IMR-90 (cell line): ENCODE results near the gene CCDC33. TPM values are rescaled to one million over a fixed set of nuclear protein-coding genes. Genes with fewer than 3 reads are reported as not detected.

Experiments used
- ATAC-seq: fragments of 200-7000 bp; cut with Tn5 transposase; 2 replicates; pipeline ENCODE4 v1.9.1; 2020; ENCODE audit warnings: low read depth, mild to moderate bottlenecking, moderate library complexity
- BruUV-seq: library from RNA; stranded (reverse); fragments of 400-500 nt; replicated peaks from 2 replicates; lab custom pipeline; 2021; lab: Mats Ljungman, UMichigan
- CTCF ChIA-PET: fragments of 300-600 bp; formaldehyde crosslinking; extraction: SDS; loops from one replicate; lab custom pipeline; 2021; ENCODE audit warnings: antibody characterized with exemption; lab: Yijun Ruan, JAX
- POLR2A ChIA-PET: fragments of 300-600 bp; sonication (Branson Sonifier 250); formaldehyde crosslinking; loops from one replicate; lab custom pipeline; 2022; ENCODE audit warnings: antibody characterized with exemption; ENCODE audit not compliant: unreplicated experiment; lab: Charles Lee
- DNase-seq: peaks from one replicate; pipeline ENCODE4 v3.0.0; 2013
- H2AFZ ChIP-seq: replicated peaks from 2 replicates; pipeline ENCODE3; 2013; ENCODE audit warnings: low read length, mild to moderate bottlenecking; ENCODE audit not compliant: poor library complexity
- H2AK5ac ChIP-seq: 2 replicates; pipeline ENCODE4 v1.6.1; 2013; ENCODE audit warnings: low read depth, low read length, inconsistent platforms
- H2AK9ac ChIP-seq: replicated peaks from 2 replicates; pipeline ENCODE3; 2013; ENCODE audit warnings: mild to moderate bottlenecking, low read depth, low read length, moderate library complexity; ENCODE audit not compliant: poor library complexity
- H2BK120ac ChIP-seq: 2 replicates; pipeline ENCODE4 v1.6.1; 2013; ENCODE audit warnings: low read depth, low read length, inconsistent platforms
- H2BK15ac ChIP-seq: 3 replicates; pipeline ENCODE4 v1.6.1; 2013; ENCODE audit warnings: low read depth, low read length, inconsistent platforms
- H2BK20ac ChIP-seq: 2 replicates; pipeline ENCODE4 v1.6.1; 2013; ENCODE audit warnings: low read depth, mild to moderate bottlenecking, inconsistent platforms, low read length, moderate library complexity
- H2BK5ac ChIP-seq: 2 replicates; pipeline ENCODE4 v1.6.1; 2013; ENCODE audit warnings: mild to moderate bottlenecking, low read depth, low read length, inconsistent platforms; ENCODE audit not compliant: poor library complexity, severe bottlenecking
- H3K14ac ChIP-seq: replicated peaks from 2 replicates; pipeline ENCODE4 v1.6.1; 2013; ENCODE audit warnings: low read depth, low read length, inconsistent platforms
- H3K18ac ChIP-seq: 2 replicates; pipeline ENCODE4 v1.6.1; 2013; ENCODE audit warnings: low read depth, low read length, control low read depth
- H3K23ac ChIP-seq: 2 replicates; pipeline ENCODE4 v1.6.1; 2013; ENCODE audit warnings: low read depth, low read length, inconsistent platforms
- H3K27ac ChIP-seq: 2 replicates; pipeline ENCODE4 v1.5.1; 2013; ENCODE audit warnings: mild to moderate bottlenecking, control low read depth, low read length; ENCODE audit not compliant: insufficient read depth
- H3K27me3 ChIP-seq: 2 replicates; pipeline ENCODE4 v1.6.1; 2013; ENCODE audit warnings: low read length; ENCODE audit not compliant: control insufficient read depth, insufficient read depth
- H3K36me3 ChIP-seq: 2 replicates; pipeline ENCODE4 v1.6.1; 2013; ENCODE audit warnings: low read length, mixed read lengths; ENCODE audit not compliant: control insufficient read depth, insufficient read depth
- H3K4ac ChIP-seq: 2 replicates; pipeline ENCODE4 v1.6.1; 2013; ENCODE audit warnings: low read depth, low read length, inconsistent platforms
- H3K4me1 ChIP-seq: 2 replicates; pipeline ENCODE4 v1.6.1; 2013; ENCODE audit warnings: low read length, mixed read lengths; ENCODE audit not compliant: control insufficient read depth, insufficient read depth
- H3K4me2 ChIP-seq: 2 replicates; pipeline ENCODE4 v1.6.1; 2013; ENCODE audit warnings: low read depth, mild to moderate bottlenecking, control low read depth, low read length, moderate library complexity
- H3K4me3 ChIP-seq: 2 replicates; pipeline ENCODE4 v1.5.1; 2013; ENCODE audit warnings: low read depth, mild to moderate bottlenecking, control low read depth, low read length, moderate library complexity; ENCODE audit not compliant: insufficient read depth
- H3K56ac ChIP-seq: 2 replicates; pipeline ENCODE4 v1.6.1; 2013; ENCODE audit warnings: low read length, inconsistent platforms; ENCODE audit not compliant: insufficient read depth; ENCODE audit errors: extremely low read depth
- H3K79me1 ChIP-seq, 2 experiments: 2 replicates each; pipeline ENCODE4 v1.6.1; 2013; ENCODE audit warnings: low read length in 2 of 2, inconsistent platforms in 1 of 2, low read depth in 1 of 2
- H3K9ac ChIP-seq: 2 replicates; pipeline ENCODE4 v1.6.1; 2013; ENCODE audit warnings: low read depth, low read length, control low read depth
- H3K9me1 ChIP-seq: 2 replicates; pipeline ENCODE4 v1.6.1; 2013; ENCODE audit warnings: low read length, inconsistent platforms; ENCODE audit not compliant: insufficient read depth
- H3K9me3 ChIP-seq: 2 replicates; pipeline ENCODE4 v1.6.1; 2013; ENCODE audit warnings: low read length; ENCODE audit not compliant: control insufficient read depth, insufficient read depth
- H4K20me1 ChIP-seq: 2 replicates; pipeline ENCODE4 v1.6.1; 2013; ENCODE audit warnings: low read length, inconsistent platforms; ENCODE audit not compliant: insufficient read depth
- H4K5ac ChIP-seq: 2 replicates; pipeline ENCODE4 v1.6.1; 2013; ENCODE audit warnings: mild to moderate bottlenecking, low read depth, low read length, control low read depth
- H4K8ac ChIP-seq, 2 experiments: 2 replicates each; pipeline ENCODE4 v1.6.1; 2013; ENCODE audit warnings: low read depth in 2 of 2, low read length in 2 of 2, control low read depth in 1 of 2, inconsistent platforms in 1 of 2
- H4K91ac ChIP-seq: 2 replicates; pipeline ENCODE4 v1.6.1; 2013; ENCODE audit warnings: low read depth, low read length, inconsistent platforms; ENCODE audit not compliant: insufficient read depth
- BHLHE40 ChIP-seq: fragments of 150-350 bp; IDR thresholded peaks from 2 replicates; pipeline ENCODE4 v1.6.1; 2016; ENCODE audit warnings: mild to moderate bottlenecking, low read depth, low read length
- CEBPB ChIP-seq: IDR thresholded peaks from 2 replicates; pipeline ENCODE4 v1.6.1; 2012; ENCODE audit warnings: low read depth, low read length, improper control_type of control experiment
- MAFK ChIP-seq: IDR thresholded peaks from 2 replicates; pipeline ENCODE4 v1.6.1; 2012; ENCODE audit warnings: low read depth, low read length, improper control_type of control experiment
- MAZ ChIP-seq: IDR thresholded peaks from 2 replicates; pipeline ENCODE4 v1.6.1; 2012; ENCODE audit warnings: low read depth, mild to moderate bottlenecking, low read length, improper control_type of control experiment, moderate library complexity, borderline replicate concordance
- MXI1 ChIP-seq: IDR thresholded peaks from 2 replicates; pipeline ENCODE4 v1.6.1; 2012; ENCODE audit warnings: low read depth, mild to moderate bottlenecking, low read length, moderate library complexity, borderline replicate concordance
- POLR2A ChIP-seq: IDR thresholded peaks from 2 replicates; pipeline ENCODE4 v1.6.1; 2012; ENCODE audit warnings: mild to moderate bottlenecking, low read depth, low read length
- RAD21 ChIP-seq: IDR thresholded peaks from 2 replicates; pipeline ENCODE4 v1.6.1; 2012; ENCODE audit warnings: low read length, improper control_type of control experiment
- RFX5 ChIP-seq: IDR thresholded peaks from 2 replicates; pipeline ENCODE4 v1.8.0; 2012; ENCODE audit warnings: low read depth, mild to moderate bottlenecking, low read length, moderate library complexity
- WGBS, 2 experiments: methylation state at CpG; one replicate each; pipeline versions ENCODE4 v1.1.5 to v1.1.7; 2013; ENCODE audit warnings: missing lambda C conversion rate in 2 of 2; ENCODE audit not compliant: insufficient read length in 1 of 2; ENCODE audit errors: extremely low coverage in 2 of 2; 5-methylcytosine and 5-hydroxymethylcytosine counted together
- dilution Hi-C: fragments of 300-500 bp; cut with HindIII; formaldehyde crosslinking; loops from one replicate; pipeline ENCODE4 v1.14.3; 2018; ENCODE audit warnings: low sequenced_read_pairs; ENCODE audit not compliant: unreplicated experiment
- in situ Hi-C: fragments of 300-500 bp; cut with MboI; formaldehyde crosslinking; loops from 3 replicates; pipeline ENCODE4 v1.14.3; 2019; ENCODE audit warnings: low sequenced_read_pairs, inconsistent platforms, mixed read lengths
- intact Hi-C: fragments of 100-400 bp; cut with micrococcal nuclease; formaldehyde crosslinking; loops from 2 replicates; pipeline ENCODE4 v1.10.0; 2022
- polyA plus RNA-seq, 3 experiments: library from polyadenylated mRNA; depleted of rRNA; stranded (reverse); fragments of >200 nt; gene quantifications; 2 replicates each; pipeline ENCODE4 v1.2.3, GENCODE V29; 2012; ENCODE audit warnings: low replicate concordance in 1 of 3
- total RNA-seq: library from RNA; depleted of rRNA; stranded (reverse); fragments of >200 nt; gene quantifications from 2 replicates; pipeline ENCODE4 v1.2.3, GENCODE V29; 2012

Gene CCDC33
- total and polyA plus RNA-seq, 2 of the 4 experiments (the other 2 are of a cell fraction) = not detected

DNA sequence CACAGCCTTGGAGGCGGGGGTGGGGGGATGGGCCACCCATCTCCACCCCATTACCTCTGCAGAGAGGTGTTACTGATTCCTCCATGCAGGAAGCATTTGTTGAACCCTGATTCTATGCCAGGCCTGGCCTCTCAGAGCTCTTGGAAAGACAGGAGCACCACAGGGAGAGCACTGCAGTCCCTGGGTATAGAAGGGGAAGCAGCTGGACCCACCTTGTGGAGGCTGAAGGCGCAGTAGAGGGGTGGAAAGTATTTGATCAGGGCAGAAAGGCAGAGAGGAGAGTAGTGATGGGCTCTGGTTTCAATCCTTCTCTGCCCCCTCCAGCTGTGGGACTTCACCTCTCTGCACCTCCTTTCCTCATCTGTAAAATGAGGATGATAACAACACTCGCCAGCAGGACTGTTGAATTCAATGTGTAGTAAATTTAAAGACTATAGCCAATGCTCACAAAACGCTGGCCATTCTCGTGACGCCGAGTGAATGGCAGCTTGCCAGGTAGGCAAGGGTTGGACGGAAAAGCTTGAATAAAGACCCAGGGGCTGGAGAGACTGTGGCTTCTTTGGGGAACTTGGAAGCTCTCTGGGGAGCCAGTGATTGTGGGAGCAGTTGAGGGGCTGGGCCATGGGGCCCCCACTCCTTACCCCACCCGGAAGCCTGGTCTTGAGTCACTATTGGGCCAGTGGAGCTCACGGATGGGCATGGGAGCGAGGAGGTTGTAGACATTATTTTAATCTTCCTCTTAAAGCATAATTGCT lies 8.0 kb upstream of the CCDC33 start:
- no peak overlapping the region for H4K91ac ChIP-seq
- H3K9me1 ChIP-seq = no peaks in the 10 kb centered on the region
- TF ChIP-seq CEBPB (no peak), RAD21 (no peak), MXI1 (no peak), POLR2A (no peak), MAZ (no peak), RFX5 (no peak), MAFK (no peak), BHLHE40 (no peak)
- no peaks in the 10 kb centered on the region for H3K9me3 ChIP-seq
- no peak overlapping the region for H3K9ac ChIP-seq
- DNase-seq (no peak), ATAC-seq (no peak)
- H4K20me1 ChIP-seq = 0 out of 2 replicates have a peak, but pooled peaks cover under 1% of the 10 kb centered on the region
- H3K36me3 ChIP-seq = no peaks in the 10 kb centered on the region
- dilution Hi-C loops (no loop called here), intact Hi-C loops (no loop called here), in situ Hi-C loops (no loop called here)
- no peak overlapping the region for H3K14ac ChIP-seq
- no peak overlapping the region for H4K5ac ChIP-seq
- H2AK9ac ChIP-seq = no peak overlapping the region
- no peak overlapping the region for H2AK5ac ChIP-seq
- H4K8ac ChIP-seq = no peak overlapping the region
- no peak overlapping the region for H3K4me2 ChIP-seq
- H3K4ac ChIP-seq = no peak overlapping the region
- no CpG with 5 or more reads among the region's 11 CpGs for WGBS, 2 experiments
- H3K79me1 ChIP-seq = no peaks in the 10 kb centered on the region
- H3K56ac ChIP-seq = no peak overlapping the region
- no TSS peak for BruUV-seq
- no peak overlapping the region for H3K18ac ChIP-seq
- no peak overlapping the region for H2BK120ac ChIP-seq
- no peak overlapping the region for H3K27ac ChIP-seq
- no peak overlapping the region for H2BK5ac ChIP-seq
- H3K23ac ChIP-seq = no peak overlapping the region
- H2AFZ ChIP-seq = no peak overlapping the region
- H3K4me3 ChIP-seq = no peak overlapping the region
- no peak overlapping the region for H2BK20ac ChIP-seq
- H2BK15ac ChIP-seq = no peak overlapping the region
- CTCF ChIA-PET = no interaction called here
- H3K4me1 ChIP-seq = no peaks in the 10 kb centered on the region
- POLR2A ChIA-PET = no interaction called here
- peaks cover 69% of the 10 kb centered on the region for H3K27me3 ChIP-seq
